Osteoblast (primary cell): Measurements from ENCODE around the gene DPEP2NB. TPM values are rescaled to one million over a fixed set of nuclear protein-coding genes. Genes with fewer than 3 reads are reported as not detected.

Experiments
- DNase-seq: peaks from one replicate; pipeline ENCODE4 v3.0.0; 2011; ENCODE audit warnings: low spot score, mixed read lengths; ENCODE audit not compliant: insufficient read length; ENCODE audit errors: missing footprints
- H2AFZ ChIP-seq: 2 replicates; pipeline ENCODE4 v1.6.0; 2011; ENCODE audit warnings: mild to moderate bottlenecking, low read length
- H3K27ac ChIP-seq: 2 replicates; pipeline ENCODE4 v1.5.1; 2011; ENCODE audit warnings: mild to moderate bottlenecking, low read depth, low read length, moderate library complexity
- H3K27me3 ChIP-seq: 2 replicates; pipeline ENCODE4 v1.6.0; 2012; ENCODE audit warnings: mild to moderate bottlenecking, control low read depth, inconsistent platforms, low read length, moderate library complexity; ENCODE audit not compliant: insufficient read depth
- H3K36me3 ChIP-seq: 2 replicates; pipeline ENCODE4 v1.5.1; 2011; ENCODE audit warnings: mild to moderate bottlenecking, low read length, control low read depth, moderate library complexity; ENCODE audit not compliant: insufficient read depth
- H3K4me1 ChIP-seq: 2 replicates; pipeline ENCODE4 v1.5.1; 2011; ENCODE audit warnings: mild to moderate bottlenecking, low read length, control low read depth, moderate library complexity; ENCODE audit not compliant: insufficient read depth
- H3K4me2 ChIP-seq: 2 replicates; pipeline ENCODE4 v1.6.0; 2011; ENCODE audit warnings: mild to moderate bottlenecking, low read length; ENCODE audit not compliant: insufficient read depth
- H3K4me3 ChIP-seq: fragments of 200-600 bp; sonication (generic); 3 replicates; pipeline ENCODE4 v1.5.1; 2012; ENCODE audit warnings: mild to moderate bottlenecking, low read length, inconsistent platforms; ENCODE audit not compliant: insufficient read depth
- H3K79me2 ChIP-seq: 2 replicates; pipeline ENCODE4 v1.6.0; 2012; ENCODE audit warnings: mild to moderate bottlenecking, low read length, control low read depth, inconsistent platforms; ENCODE audit not compliant: insufficient read depth
- H3K9me3 ChIP-seq: 2 replicates; pipeline ENCODE4 v1.5.1; 2011; ENCODE audit warnings: low read depth, low read length, control low read depth
- H4K20me1 ChIP-seq: 2 replicates; pipeline ENCODE4 v1.6.0; 2012; ENCODE audit warnings: mild to moderate bottlenecking, low read length, control low read depth; ENCODE audit not compliant: insufficient read depth
- CTCF ChIP-seq: IDR thresholded peaks from 2 replicates; pipeline ENCODE4 v1.5.1; 2011; ENCODE audit warnings: mild to moderate bottlenecking, low read depth, low read length, moderate library complexity; ENCODE audit errors: extremely low read depth
- total RNA-seq: library from RNA; depleted of rRNA; stranded (reverse); fragments of >200 nt; gene quantifications from 2 replicates; pipeline ENCODE4 v1.2.3, GENCODE V29; 2012

Gene DPEP2NB
- total RNA-seq, 1 donor, result not detected

- Histone ChIP-seq H3K27me3 (no peaks in the 10 kb centered on the region), H3K4me3 (no peak overlapping the region), H3K27ac (no peak overlapping the region), H3K4me2 (no peak overlapping the region), H3K79me2 (no peaks in the 10 kb centered on the region), H4K20me1 (no peaks in the 10 kb centered on the region), H3K9me3 (no peaks in the 10 kb centered on the region), H3K36me3 (peaks cover 21% of the 10 kb centered on the region), H2AFZ (no peak overlapping the region), H3K4me1 (peaks cover 11% of the 10 kb centered on the region)
- no peak for DNase-seq
- no peak for TF ChIP-seq CTCF
These were observed 44.1 kb upstream of the DPEP2NB start for GRCh38 chr16:68059804-68060203.

GRCh38 chr16:68055395-68055794 is 39.7 kb upstream of the DPEP2NB start:
- H3K4me1 ChIP-seq, result no peaks in the 10 kb centered on the region
- no peaks in the 10 kb centered on the region for H4K20me1 ChIP-seq
- H3K4me3 ChIP-seq, result no peak overlapping the region
- H3K9me3 ChIP-seq, result no peaks in the 10 kb centered on the region
- H2AFZ ChIP-seq, result no peak overlapping the region
- no peak overlapping the region for H3K4me2 ChIP-seq
- no peak for DNase-seq
- peaks cover 22% of the 10 kb centered on the region for H3K36me3 ChIP-seq
- H3K27ac ChIP-seq, result no peak overlapping the region
- no peak for TF ChIP-seq CTCF
- H3K79me2 ChIP-seq, result no peaks in the 10 kb centered on the region
- H3K27me3 ChIP-seq, result no peaks in the 10 kb centered on the region

GRCh38 chr16:68049449-68049848 is 33.7 kb upstream of the DPEP2NB start:
- H3K27me3 ChIP-seq, result no peaks in the 10 kb centered on the region
- no peaks in the 10 kb centered on the region for H3K79me2 ChIP-seq
- H3K27ac ChIP-seq, result no peak overlapping the region
- no peaks in the 10 kb centered on the region for H3K9me3 ChIP-seq
- peaks cover 16% of the 10 kb centered on the region for H3K36me3 ChIP-seq
- no peak overlapping the region for H2AFZ ChIP-seq
- DNase-seq, result peak; percentile 74
- H3K4me1 ChIP-seq, result no peaks in the 10 kb centered on the region
- no peaks in the 10 kb centered on the region for H4K20me1 ChIP-seq
- no peak overlapping the region for H3K4me3 ChIP-seq
- no peak overlapping the region for H3K4me2 ChIP-seq
- TF ChIP-seq CTCF, result no peak

- no peak overlapping the region for H2AFZ ChIP-seq
- no peak overlapping the region for H3K27ac ChIP-seq
- DNase-seq, result no peak
- H3K9me3 ChIP-seq, result no peaks in the 10 kb centered on the region
- no peaks in the 10 kb centered on the region for H3K4me1 ChIP-seq
- no peak for TF ChIP-seq CTCF
- H3K36me3 ChIP-seq, result peaks cover 7% of the 10 kb centered on the region
- H3K79me2 ChIP-seq, result no peaks in the 10 kb centered on the region
- no peak overlapping the region for H3K4me2 ChIP-seq
- no peaks in the 10 kb centered on the region for H3K27me3 ChIP-seq
- no peaks in the 10 kb centered on the region for H4K20me1 ChIP-seq
- H3K4me3 ChIP-seq, result no peak overlapping the region
These were observed 32.3 kb upstream of the DPEP2NB start for GRCh38 chr16:68047987-68048386.
